HG02981 (cell line): ENCODE data around the gene ZBED2.
A peak's percentile ranks its signal among the peaks of the same experiment; 100 is the strongest.
"Not testable (repeated sequence)": the region's sequence is repeated elsewhere in the genome, so short reads cannot be mapped to it uniquely, and the experiment has no call there.

Experiments
- ATAC-seq: cut with Tn5 transposase; IDR thresholded peaks from one replicate; pipeline ENCODE4 v1.9.1; 2021; ENCODE audit warnings: mild to moderate bottlenecking, moderate library complexity; ENCODE audit not compliant: unreplicated experiment

ZBED2 gene

DNA sequence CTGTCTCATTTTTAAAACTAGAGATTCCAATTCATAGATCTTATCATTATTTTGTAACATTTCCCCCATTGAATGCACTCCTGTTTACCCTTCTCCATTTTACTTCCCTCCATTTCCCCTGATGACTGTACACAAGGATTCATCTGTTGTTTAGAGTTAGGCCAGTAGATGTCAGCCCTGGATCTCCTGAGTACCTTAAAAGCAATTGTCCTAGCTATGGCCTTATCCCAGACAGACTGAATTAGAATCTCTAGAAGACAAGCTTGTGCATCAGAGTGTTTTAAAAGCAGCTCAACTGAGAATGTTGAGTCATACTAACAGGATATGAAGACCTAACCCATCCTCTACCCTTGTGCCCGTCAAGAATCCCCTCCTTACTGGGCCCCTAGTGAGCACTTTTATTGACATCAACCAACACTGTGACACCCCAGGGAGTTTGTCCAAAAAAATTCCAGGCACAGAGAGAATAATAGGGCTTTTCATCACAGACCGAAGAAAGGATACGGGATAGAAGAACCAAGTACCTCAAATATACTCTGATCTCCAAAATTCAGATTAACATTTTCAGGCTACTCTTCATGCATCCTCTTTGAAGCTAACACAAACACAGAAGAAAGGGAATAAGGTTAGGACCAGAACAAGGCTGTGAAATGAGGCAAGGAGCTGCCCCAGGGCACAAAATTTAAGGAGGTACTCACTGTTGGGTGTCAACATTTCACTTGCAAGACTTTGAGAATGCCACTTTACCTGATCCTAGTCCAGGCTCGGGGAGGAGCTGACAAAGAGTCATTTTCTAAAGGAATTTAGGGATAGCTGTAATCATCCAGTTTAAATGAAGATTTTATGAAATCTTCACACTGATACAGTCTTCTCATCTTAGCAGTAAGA is 17.1 kb downstream of the ZBED2 start:
- peak; percentile 97 for ATAC-seq

- ATAC-seq: no peak
Observed at GRCh38 chr3:111577113-111577512, 18.0 kb downstream of the ZBED2 start.

- no peak for ATAC-seq
Observed at GRCh38 chr3:111571907-111572460, 23.2 kb downstream of the ZBED2 start.

GRCh38 chr3:111571282-111571681 is 23.9 kb downstream of the ZBED2 start:
- no peak for ATAC-seq

DNA sequence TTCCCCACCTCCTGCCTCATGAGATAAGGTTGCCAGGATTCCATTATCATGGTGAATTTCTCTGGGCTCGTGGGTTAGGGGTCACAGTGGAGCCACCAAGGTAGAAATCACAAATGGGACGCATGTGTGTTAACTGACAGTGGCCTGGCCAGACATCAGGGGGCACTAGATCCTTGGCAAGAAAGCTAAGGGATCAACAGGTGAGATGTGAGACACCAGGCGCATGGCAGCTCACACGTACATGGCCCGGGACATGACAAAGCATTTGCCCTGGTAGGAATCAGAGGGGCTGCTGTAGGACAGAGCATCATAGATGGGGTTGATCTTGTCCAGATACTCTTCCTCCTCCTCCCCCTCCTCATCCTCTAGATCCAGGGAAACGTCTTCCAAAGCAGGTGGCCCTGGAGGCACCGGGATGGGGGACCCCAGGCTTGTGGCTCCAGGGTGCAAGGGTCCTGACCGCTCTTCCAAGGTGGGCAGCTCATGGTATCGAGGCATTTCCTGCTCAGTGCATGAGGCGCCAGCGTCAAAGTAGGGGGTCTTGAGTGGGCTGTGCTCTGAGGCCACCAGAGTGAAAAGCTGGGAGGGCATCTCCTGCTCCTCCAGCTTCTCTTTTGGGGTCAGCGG is 24.6 kb downstream of the ZBED2 start:
- no peak for ATAC-seq

DNA sequence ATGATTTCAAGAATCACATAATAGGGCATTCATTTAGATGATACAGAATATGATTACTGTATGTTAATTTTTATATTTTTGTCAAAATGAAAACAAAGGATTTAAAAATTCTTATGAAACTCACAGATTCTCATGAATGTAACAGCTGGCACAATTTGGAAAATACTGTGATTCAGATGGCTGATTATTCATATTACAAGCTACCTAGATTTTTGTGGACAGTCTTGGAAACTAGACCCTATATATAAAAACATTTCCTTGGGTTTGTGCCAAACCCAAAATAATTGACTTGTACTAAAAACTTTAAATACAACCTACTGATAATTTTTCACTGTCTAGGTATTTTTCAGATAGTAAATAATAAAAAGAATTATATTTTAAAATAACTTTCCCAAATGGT is 26.2 kb downstream of the ZBED2 start:
- no peak for ATAC-seq

- no peak for ATAC-seq
Observed at GRCh38 chr3:111568355-111568754, 26.8 kb downstream of the ZBED2 start.

DNA sequence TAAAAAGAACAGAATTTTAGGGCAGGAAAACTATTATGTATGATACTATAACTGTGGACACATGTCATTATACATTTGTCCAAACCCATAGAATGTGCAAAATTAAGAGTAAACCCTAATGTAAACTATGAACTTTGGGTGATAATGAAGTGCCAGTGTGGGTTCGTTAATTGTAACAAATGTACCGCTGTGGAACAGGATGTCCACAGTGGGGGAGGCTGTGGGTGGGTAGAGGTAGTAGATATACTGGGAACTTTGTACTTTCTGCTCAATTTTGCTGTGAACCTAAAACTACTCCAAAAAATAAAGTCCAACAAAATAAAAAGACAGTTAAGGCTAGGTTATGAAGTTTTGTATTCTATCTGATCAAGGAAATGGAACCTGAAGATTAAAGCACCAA is 28.3 kb downstream of the ZBED2 start:
- no peak for ATAC-seq

- ATAC-seq: not testable (repeated sequence)
Observed at GRCh38 chr3:111561902-111562301, 33.2 kb downstream of the ZBED2 start.

DNA sequence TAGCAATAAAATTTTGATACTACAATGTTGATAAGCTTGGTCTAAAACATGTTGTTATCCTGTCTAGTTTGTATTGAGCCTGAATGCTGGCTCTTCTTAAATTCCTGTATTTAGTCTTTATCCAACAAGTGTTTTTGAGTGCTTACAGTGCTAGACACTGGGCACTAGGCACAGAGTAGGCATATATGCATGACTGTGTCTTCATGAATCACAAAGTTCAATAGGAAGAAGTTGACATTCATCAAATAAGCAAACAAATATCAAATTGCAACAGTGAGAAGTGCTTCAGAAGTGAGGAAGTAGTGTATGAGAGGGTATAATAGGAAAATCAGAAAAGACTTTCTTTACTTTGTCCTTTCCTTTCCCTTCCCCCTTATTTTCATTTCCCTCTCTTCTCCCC is 46.4 kb downstream of the ZBED2 start:
- ATAC-seq: no peak

- peak; percentile 77 for ATAC-seq
Observed at GRCh38 chr3:111548092-111548491, 47.1 kb downstream of the ZBED2 start.

GRCh38 chr3:111547631-111548030 is 47.5 kb downstream of the ZBED2 start:
- ATAC-seq: peak; percentile 59

- ATAC-seq: no peak
Observed at GRCh38 chr3:111545349-111545748, 49.8 kb downstream of the ZBED2 start.
